GM18507 (cell line): ENCODE measurements around the gene UQCC3.
"Not testable (repeated sequence)": the region's sequence is repeated elsewhere in the genome, so short reads cannot be mapped to it uniquely, and the experiment has no call there.

ENCODE experiments used
- DNase-seq: peaks from one replicate; pipeline ENCODE4 v3.0.0; 2011; ENCODE audit warnings: low read depth; ENCODE audit not compliant: insufficient read length; ENCODE audit errors: extremely low spot score
- FAIRE-seq: peaks from 2 replicates; lab custom pipeline; 2011; peaks lifted over from hg19 to GRCh38; lab: Jason Lieb, UNC

The UQCC3 gene

GRCh38 chr11:62671608-62672389 lies at the start of gene UQCC3, which contains the start of gene LBHD1:
Gene UQCC3 (plus strand): TSS chr11:62671673. CDS start chr11:62671746, 73 bp downstream.
Gene LBHD1 (minus strand): TSS chr11:62672267. CDS start chr11:62670031, 2,236 bp downstream.
- FAIRE-seq (no peak), DNase-seq (peak; percentile 69)

DNA sequence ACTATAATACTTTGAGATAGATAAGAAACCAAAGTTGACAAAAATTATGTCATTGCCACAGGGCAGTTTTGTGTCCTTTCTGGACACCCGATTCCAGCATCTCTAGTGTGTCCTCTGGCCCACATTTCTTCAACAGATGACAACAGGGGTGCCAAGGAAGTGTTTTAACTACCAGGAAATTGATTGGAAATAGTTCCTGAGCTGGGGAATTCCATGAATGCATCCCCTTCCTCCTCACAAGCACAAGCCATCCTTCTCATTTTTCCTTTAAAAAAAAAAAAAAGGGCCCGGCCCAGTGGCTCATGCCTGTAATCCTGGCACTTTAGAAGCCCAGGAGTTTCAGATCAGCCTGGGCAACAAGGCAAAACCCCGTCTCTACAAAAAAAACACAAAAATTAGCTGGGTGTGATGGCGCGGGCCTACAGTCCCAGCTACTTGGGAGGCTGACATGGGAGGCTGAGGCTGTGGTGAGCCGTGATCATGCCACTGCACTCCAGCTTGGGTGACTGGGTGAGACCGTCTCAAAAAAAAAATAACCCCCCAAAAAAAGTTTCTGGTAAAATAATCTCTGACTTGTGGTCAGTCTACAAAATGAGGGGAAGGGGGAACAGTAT lies 48.9 kb upstream of the UQCC3 start:
- FAIRE-seq = no peak
- no peak for DNase-seq

DNA sequence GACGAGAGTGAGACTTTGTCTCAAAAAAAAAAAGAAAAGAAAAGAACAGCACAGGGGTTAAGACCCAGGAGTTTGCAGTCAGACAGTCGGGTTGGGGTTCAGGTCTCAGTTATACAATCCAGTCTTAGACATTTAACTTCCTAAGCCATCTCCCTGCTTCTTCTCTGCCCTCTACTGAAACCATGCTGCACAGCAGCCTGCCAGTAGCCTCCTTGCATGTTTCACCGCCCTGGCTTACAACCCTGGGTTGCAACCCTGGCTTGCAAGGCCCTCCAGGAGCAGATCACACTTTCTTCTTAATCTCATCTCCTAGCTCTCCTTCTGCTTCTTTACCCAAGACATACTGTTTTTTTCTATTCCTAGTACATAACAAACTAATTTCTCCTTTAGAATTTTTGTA lies 43.8 kb upstream of the UQCC3 start:
- no peak for FAIRE-seq
- DNase-seq = no peak

DNA sequence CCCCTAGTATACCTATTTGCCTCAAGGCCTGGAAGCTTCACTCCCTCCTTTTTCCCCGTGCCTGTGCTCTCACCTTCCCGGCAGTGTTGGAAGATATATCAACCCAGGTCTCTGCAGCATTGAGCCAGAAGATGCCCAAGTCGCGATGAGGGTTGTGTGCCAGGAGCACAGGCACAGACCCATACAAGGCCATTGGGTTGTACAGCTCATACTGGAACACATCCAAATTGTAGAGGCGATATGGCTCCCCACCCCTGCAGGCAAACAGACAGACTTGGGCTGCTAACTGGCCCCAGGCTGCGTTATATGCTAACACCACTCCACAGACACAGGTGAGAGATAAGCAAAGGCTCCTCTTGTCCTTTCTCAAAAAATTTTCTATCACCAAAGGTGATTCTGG lies 39.0 kb upstream of the UQCC3 start:
- DNase-seq = no peak
- no peak for FAIRE-seq

DNA sequence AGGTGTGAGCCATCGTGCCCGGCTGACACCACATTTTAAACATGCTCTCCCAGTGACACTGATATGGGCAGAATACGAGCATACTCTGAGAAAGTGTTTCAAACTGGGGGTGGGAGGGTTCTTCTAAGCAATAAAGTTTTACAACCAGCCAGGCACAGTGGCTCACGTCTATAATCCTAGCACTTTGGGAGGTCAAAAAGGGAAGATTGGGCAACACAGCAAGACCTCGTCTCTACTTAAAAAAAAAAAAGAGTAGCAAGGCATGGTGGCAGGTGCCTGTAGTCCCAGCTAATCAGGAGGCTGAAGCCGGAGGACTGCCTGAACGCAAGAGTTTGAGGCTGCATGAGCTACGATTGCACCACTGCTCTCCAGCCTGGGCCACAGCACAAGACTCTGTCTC lies 27.3 kb upstream of the UQCC3 start:
- FAIRE-seq (no peak), DNase-seq (no peak)

- FAIRE-seq (no peak), DNase-seq (no peak)
These were observed 25.9 kb upstream of the UQCC3 start for GRCh38 chr11:62645671-62645945.

DNA sequence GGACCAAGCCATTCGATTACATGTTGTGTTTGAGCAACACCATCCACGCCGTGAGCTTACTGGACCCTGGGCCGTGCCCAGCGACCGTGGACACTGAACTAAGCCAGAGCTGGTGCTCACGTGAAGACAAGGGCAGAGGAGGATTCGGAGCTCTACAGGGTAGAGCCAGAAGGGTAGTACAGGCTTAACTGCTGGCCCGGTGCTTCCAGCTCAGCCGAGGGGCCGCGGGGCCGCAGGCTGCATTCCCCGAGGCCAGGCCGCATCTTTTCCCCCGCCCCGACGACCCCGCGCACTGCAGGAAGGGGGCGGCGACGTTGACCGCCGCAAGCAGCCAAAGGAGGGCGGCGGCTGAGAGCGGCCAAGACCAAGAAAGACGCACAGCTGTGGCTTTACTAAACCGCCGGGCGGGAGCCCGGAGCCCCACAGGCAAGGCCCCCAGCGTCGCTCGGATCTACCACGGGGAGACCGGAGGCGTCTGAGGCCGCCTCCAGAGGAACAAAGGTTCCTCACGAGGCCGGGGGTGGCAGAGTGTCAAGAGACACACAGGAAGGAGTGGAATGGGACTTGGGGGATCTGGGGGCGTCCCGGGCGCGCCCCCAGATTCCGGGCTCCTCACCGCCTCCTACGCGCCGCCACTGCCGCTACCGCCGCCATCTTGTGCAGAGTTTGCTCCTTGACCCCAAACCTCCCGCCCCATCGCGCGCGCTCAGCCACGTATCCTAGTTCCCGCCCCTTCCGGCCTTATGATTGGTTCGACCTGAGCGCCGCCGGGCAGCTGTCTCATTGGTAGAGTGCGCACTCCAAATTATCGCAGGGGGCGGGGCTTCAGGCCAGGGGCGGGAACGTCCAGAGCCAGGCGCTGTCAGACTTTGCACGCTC lies 25.3 kb upstream of the UQCC3 start, which contains the start of gene GANAB:
TSS of gene GANAB (minus strand) at position 668 of the 879 bp plus-strand sequence. CDS start at position 654, 14 bp downstream.
- FAIRE-seq = peak; percentile 97
- peak; percentile 98 for DNase-seq

GRCh38 chr11:62646825-62647608 lies 24.5 kb upstream of the UQCC3 start:
- DNase-seq = no peak
- FAIRE-seq = no peak

- FAIRE-seq (no peak), DNase-seq (no peak)
These were observed 23.9 kb upstream of the UQCC3 start for GRCh38 chr11:62647609-62648005.

- DNase-seq (no peak), FAIRE-seq (no peak)
These were observed 23.1 kb upstream of the UQCC3 start for GRCh38 chr11:62648185-62648966.

DNA sequence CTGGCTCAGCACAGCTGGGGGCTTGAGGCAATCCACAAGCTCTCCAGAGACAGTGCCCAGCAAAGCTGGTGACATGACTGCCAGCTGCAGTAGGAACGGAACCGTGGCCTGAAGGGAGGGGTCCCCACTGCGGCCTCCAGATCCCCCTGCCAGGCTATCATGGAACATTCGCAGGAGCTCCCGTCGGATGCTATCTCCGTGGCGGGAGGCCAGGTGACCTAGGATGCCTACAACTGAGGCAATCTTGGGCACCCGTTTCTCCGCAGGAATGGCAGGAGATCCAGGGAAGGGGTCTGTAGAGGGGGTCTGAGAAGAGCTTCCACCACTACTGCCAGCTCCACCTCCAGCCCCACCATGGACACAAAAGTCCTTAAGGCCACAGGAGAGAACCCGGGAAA lies 22.5 kb upstream of the UQCC3 start:
- FAIRE-seq (no peak), DNase-seq (no peak)

GRCh38 chr11:62649486-62649885 lies 22.0 kb upstream of the UQCC3 start:
- no peak for DNase-seq
- no peak for FAIRE-seq

DNA sequence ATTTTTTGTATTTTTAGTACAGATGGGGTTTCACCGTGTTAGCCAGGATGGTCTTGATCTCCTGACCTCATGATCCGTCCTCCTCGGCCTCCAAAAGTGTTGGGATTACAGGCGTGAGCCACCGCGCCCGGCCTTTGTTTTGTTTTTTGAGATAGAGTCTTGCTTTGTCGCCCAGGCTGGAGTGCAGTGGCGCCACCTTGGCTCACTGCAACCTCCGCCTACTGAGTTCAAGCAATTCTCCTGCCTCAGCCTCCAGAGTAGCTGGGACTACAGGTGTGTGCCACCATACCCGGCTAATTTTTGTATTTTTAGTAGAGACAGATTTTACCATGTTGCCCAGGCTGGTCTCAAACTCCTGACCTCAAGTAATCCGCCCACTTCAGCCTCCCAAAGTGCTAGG lies 21.2 kb upstream of the UQCC3 start:
- DNase-seq, FAIRE-seq: not testable (repeated sequence)

DNA sequence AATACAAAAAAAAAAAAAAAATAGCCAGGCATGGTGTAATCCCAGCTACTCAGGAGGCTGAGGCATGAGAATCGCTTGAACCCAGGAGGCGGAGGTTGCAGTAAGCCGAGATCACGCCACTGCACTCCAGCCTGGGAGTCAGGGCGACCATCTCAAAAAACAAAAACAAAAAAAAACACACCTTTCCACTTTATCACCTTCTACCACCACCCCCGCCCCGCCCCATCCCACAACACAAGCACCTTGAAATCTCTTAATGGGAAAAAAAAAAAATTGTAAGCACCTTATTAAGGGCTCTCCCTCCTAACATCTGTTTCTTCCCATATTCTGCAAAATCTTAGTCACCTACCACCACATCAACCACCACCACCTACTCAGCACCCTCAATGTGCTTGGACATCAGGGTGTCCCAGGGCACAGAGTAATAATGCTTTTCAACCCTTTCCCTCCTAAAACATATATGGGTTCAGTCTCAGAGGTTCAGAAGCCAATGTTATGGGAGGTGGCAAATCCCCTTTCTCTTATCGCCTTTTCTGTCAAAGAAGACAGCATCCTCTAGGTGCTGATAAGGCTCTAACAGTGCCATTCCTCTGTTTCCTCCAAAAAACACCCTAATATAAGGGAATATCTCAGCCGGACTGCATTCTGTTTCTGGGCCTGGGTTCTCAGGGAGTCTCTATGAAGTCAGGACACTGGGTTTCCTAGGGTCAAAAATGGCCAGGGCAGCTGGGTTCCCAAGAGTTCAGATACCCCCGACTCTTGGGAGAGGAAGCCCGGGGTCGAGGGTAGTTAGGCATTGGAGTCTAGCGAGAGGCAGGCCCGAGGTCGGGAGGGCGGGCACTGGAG lies 19.1 kb upstream of the UQCC3 start:
- DNase-seq (no peak), FAIRE-seq (no peak)

- FAIRE-seq = no peak
- no peak for DNase-seq
These were observed 17.2 kb upstream of the UQCC3 start for GRCh38 chr11:62654297-62654696.

DNA sequence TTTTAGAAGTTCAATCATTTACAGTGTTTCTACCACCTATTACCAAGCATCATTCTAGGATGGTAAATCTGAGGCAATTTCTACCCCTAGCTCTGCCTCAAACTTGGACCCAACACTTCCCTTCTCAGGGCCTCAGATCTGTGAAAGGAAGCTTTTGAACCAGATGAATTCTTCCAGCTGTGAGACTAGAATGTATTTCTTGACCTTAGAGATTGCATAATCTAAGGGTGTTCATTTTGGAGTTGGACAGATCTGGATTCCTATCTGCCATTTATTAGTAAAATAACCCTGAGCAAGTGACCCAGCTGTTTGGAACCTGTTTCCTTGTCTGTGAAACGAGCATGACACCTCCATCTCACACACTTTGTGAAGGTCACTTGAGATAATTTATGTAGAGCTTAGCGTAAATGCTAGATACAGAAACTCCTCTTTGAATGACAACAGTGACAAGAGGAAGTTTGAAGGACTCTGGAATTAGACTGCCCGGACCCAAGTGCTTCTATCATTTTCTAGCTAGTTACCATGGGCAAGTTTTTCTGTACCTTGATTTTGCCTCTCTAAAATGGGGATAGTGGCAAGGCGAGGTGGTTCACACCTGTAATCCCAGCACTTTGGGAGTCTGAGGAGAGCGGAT lies 14.6 kb upstream of the UQCC3 start:
- FAIRE-seq (no peak), DNase-seq (no peak)

DNA sequence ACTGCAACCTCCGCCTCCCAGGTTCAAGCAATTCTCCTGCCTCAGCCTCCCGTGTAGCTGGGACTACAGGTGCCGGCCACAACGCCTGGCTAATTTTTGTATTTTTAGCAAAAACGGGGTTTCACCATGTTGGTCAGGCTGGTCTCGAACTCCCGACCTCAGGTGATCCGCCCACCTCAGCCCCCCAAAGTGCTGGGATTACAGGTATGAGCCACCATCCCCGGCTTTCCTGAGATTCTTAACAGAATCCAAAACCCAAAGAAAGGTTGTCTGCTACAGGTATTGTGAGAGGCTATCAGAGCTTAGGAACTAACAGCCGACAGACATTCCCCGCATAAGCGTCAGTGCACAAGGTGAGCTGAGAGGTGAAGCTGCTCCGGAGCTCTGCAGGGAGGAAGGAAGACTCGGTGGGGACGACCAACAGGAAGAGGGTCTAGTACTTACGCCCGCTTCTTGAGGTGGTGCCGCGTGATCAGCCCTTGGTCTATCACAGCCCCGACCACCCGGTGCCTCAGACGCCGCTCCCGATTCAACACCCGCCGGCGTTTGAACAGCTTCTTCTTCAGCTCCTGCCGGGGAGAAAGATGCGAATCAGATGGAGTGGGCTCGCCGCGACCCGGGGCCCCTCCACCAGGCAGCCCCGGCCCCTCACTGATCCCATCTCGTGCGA lies 6.9 kb upstream of the UQCC3 start:
- peak; percentile 49 for FAIRE-seq
- no peak for DNase-seq
